ENCODE data around the gene NME5. TPM values are rescaled to one million over a fixed set of nuclear protein-coding genes. Genes with fewer than 3 reads are reported as not detected.

Gene NME5
- total and polyA plus RNA-seq, 3 donors from 2014 or later: 22.4 to 129 (median 35.1) TPM

GRCh38 chr5:138180841-138181240 is 41.6 kb upstream of the NME5 start:
- H3K9me3 ChIP-seq: no peaks in the 10 kb centered on the region
- no peaks in the 10 kb centered on the region for H3K36me3 ChIP-seq (ENCODE audit: low read depth, missing control alignments)
- intact Hi-C loops (cut with DNase I; ENCODE audit: low total_unique reads): no loop called here
- no peaks in the 10 kb centered on the region for H3K27me3 ChIP-seq
- TF ChIP-seq, protein P1, sequence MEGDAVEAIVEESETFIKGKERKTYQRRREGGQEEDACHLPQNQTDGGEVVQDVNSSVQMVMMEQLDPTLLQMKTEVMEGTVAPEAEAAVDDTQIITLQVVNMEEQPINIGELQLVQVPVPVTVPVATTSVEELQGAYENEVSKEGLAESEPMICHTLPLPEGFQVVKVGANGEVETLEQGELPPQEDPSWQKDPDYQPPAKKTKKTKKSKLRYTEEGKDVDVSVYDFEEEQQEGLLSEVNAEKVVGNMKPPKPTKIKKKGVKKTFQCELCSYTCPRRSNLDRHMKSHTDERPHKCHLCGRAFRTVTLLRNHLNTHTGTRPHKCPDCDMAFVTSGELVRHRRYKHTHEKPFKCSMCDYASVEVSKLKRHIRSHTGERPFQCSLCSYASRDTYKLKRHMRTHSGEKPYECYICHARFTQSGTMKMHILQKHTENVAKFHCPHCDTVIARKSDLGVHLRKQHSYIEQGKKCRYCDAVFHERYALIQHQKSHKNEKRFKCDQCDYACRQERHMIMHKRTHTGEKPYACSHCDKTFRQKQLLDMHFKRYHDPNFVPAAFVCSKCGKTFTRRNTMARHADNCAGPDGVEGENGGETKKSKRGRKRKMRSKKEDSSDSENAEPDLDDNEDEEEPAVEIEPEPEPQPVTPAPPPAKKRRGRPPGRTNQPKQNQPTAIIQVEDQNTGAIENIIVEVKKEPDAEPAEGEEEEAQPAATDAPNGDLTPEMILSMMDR (IDR thresholded peaks at IDR 0.05): no peak
- no peak for TF ChIP-seq POLR2A (IDR thresholded peaks at IDR 0.05)
- H3K4me1 ChIP-seq: peaks cover 5% of the 10 kb centered on the region
- no peak overlapping the region for H3K4me3 ChIP-seq
- 98% methylated on average over 3 to 5 of the region's 5 CpGs for WGBS, 2 donors
- DNase-seq: no peak
- no peak overlapping the region for H3K27ac ChIP-seq

DNA sequence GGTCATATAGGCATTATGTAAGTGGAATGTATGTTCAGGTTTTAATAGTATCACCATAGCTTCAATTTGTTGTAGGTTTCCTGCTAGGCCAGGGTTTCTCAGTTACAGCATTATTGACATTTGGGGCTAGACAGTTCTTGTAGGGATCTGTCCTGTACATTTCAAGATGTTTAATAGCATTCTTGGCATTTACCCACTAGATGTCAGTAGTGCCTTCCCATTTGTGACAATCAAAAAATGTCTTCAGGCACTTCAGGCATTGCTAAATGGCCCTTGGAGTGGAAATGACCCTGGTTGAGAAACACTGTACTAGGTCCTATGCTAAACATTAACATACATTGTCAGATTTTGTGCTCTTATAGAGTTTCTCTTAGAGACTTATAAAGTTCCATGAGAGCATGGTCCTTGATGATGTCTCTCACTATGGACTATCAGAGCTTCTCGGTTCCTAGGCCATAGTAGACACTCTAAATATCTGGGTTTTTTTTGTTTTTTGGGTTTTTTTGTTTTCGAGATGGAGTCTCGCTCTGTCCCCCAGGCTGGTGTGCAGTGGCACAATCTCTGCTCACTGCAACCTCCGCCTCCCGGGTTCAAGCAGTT is 41.1 kb upstream of the NME5 start:
- TF ChIP-seq, protein P1 (IDR thresholded peaks at IDR 0.05): peak in 2 of 3 experiments; percentile 23
- TF ChIP-seq POLR2A (IDR thresholded peaks at IDR 0.05): no peak
- no peaks in the 10 kb centered on the region for H3K36me3 ChIP-seq (ENCODE audit: low read depth, missing control alignments)
- peaks cover 5% of the 10 kb centered on the region for H3K4me1 ChIP-seq
- no peak overlapping the region for H3K4me3 ChIP-seq
- H3K9me3 ChIP-seq: no peaks in the 10 kb centered on the region
- no peaks in the 10 kb centered on the region for H3K27me3 ChIP-seq
- intact Hi-C loops (cut with DNase I; ENCODE audit: low total_unique reads): no loop called here
- 71 to 72% methylated on average over 5 of the region's 5 CpGs for WGBS, 2 donors
- DNase-seq: no peak
- H3K27ac ChIP-seq: no peak overlapping the region

DNA sequence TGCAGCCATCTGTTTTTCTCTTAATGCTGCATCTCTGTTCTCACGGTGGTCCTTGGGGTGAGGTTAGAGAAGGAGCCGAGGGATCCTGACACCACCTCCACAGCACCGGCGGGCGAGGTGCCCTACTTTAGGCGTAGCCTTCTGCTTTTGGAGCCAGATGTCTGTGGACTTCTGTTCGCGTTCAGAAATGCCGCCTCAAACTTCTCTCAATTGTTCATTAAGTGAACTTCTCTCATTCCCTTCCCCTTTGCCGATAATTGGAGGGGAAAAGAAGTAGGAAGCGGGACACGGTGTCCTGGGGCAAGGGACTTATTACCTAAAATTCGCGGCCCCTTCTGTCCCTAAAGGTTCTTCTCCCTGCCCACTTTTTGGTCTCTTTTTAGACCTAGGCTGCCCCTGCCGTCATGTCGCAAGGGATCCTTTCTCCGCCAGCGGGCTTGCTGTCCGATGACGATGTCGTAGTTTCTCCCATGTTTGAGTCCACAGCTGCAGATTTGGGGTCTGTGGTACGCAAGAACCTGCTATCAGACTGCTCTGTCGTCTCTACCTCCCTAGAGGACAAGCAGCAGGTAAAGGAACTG is 40.1 kb upstream of the NME5 start:
- intact Hi-C loops (cut with DNase I; ENCODE audit: low total_unique reads): no loop called here
- Histone ChIP-seq H3K9me3 (no peaks in the 10 kb centered on the region), H3K27ac (peak overlapping the region in 1 of 2 donors; percentile 95), H3K36me3 (ENCODE audit: low read depth, missing control alignments) (no peaks in the 10 kb centered on the region), H3K4me1 (peaks cover 5% of the 10 kb centered on the region), H3K4me3 (peak overlapping the region; percentile 76 to 85), H3K27me3 (no peaks in the 10 kb centered on the region)
- no peak for DNase-seq
- TF ChIP-seq POLR2A (IDR thresholded peaks at IDR 0.05): no peak
- TF ChIP-seq, protein P1 (IDR thresholded peaks at IDR 0.05): no peak
- WGBS, 2 donors: 0 to 2% methylated on average over 23 of the region's 23 CpGs

- peak; percentile 99 for DNase-seq
- H3K27ac ChIP-seq: peak within 1 kb of the TSS; percentile 84 to 95
- H3K27me3 ChIP-seq: no peaks in the 10 kb centered on the region
- WGBS, 2 donors: 0% methylated on average over 40 to 41 of the region's 41 CpGs
- H3K9me3 ChIP-seq: no peaks in the 10 kb centered on the region
- TF ChIP-seq, protein P1 (IDR thresholded peaks at IDR 0.05): no peak
- TF ChIP-seq POLR2A (IDR thresholded peaks at IDR 0.05): no peak
- no peaks in the 10 kb centered on the region for H3K36me3 ChIP-seq (ENCODE audit: low read depth, missing control alignments)
- peaks cover 5% of the 10 kb centered on the region for H3K4me1 ChIP-seq
- intact Hi-C loops (cut with DNase I; ENCODE audit: low total_unique reads): no loop called here
- H3K4me3 ChIP-seq: peak within 1 kb of the TSS; percentile 76 to 85
Observed at GRCh38 chr5:138178516-138179276, 39.5 kb upstream of the NME5 start, which contains the start of the genes BRD8 and KIF20A. TSS of gene BRD8 (minus strand) at chr5:138178630. CDS start at chr5:138178614, 16 bp downstream. TSS of gene KIF20A (plus strand) at chr5:138179112. CDS start at chr5:138179681, 569 bp downstream.

Data from testis (tissue), 3 donors.